ENCODE results near the gene ROR1.

ROR1 gene

GRCh38 chr1:64107632-64108031, 333.8 kb downstream of the ROR1 start:
- DNase-seq: no peak
- ATAC-seq: no peak

GRCh38 chr1:64110924-64111777, 337.3 kb downstream of the ROR1 start:
- DNase-seq: no peak
- ATAC-seq: no peak

DNA sequence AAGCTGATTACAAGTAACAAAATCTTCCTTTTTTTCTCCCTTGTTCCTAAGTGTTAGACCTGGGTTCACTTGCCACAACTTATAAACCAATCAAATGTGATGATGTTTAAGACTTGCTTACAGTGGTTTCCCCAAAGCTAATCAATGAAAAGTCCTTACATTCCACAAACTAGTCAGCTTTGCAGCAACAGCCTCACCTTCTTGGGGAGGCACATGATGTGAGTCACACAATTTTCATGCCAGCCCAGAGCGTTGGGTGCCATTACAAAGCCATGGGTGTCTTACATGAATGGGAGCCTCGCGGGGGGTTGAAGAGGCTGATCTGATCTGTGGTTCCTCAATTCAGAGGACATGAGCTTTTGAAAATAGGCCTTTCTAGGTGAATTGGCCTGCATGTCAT, 338.0 kb downstream of the ROR1 start:
- no peak for DNase-seq
- ATAC-seq: no peak

DNA sequence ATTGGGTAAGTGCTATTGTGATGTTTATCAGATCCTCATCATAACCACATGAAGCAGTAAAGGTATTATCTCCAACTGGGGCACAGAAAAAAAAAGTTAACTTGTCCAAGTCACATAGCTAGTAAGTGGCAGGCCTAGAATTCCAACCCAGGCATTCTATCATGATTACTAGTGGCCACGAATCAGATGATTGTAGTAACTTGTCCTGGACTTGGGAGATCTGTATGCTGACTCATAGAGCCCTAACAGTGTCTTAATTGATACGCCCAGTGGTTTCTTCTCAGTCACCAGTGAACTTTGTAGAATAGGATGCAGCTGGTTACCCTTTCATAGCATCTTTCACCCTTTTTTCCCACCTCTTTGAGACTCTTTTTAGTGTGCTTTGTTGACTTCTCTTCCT, 338.5 kb downstream of the ROR1 start:
- DNase-seq (no peak), ATAC-seq (no peak)

- DNase-seq: no peak
- no peak for ATAC-seq
Observed at GRCh38 chr1:64114012-64114525, 340.3 kb downstream of the ROR1 start.

DNA sequence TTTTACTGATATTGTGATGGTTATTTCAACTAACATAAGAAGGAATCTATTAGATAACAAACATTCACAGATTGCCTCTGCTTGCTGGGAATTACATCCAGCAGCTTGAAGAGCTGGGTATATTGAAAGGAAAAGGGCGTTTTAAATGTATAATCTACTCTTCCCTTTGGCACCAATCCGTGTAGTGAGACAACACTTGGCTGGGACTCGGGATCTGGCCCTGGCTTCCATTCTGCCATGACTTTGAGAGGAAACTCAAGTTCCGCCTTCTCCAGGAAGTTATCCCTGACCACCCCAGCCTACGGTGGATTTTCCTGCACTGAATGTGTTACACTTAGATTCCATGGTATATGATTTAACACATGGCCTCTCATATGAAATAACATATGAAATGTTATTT, 342.7 kb downstream of the ROR1 start:
- DNase-seq: no peak
- ATAC-seq: no peak

DNA sequence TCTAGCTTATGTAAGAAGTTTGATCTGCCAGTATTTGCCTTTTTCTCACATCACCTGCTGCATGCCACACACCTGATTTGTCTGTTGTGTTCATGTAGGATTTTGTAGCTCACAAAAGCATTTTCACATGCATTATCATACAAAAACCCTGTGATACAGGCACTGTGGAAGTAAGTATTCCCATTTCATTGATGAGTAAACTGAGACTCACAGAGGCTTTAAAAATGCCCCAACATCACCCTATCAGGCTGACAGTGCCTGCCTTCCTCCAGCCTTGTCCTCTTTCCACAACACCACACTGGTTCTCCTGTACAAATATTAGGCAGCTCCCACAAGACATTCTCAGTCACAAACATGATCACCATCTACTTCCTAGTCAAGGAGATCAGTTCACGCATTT, 343.7 kb downstream of the ROR1 start:
- ATAC-seq: no peak

DNA sequence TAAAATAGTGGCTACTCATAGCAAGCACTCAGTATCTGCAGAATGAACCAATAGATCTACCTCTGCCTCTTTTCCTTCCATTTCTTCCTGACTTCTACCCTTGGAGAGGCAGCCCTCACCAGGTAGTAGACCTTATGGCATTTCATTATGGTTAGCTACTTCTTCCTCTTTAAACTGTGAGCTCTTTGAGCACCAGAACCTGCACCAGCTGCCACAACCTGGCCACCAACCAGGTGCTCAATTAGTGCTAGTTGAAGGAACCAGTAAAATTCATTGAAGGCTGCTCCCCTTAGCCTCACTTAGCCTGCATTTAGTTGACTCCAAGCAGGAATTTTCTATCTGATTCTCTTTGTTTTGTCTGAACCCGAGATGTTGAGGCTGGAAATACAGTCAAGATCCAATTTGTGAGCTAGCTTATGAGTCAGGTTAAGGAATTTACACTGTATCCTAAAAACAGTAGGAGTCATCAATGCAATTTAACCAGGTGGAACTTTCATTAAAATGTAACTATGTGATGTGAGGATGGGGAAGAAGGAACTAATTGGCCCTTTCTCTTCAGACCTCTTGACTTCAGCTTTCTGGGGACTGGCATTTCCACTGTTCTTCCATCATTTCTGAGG, 348.1 kb downstream of the ROR1 start:
- no peak for DNase-seq
- ATAC-seq: no peak

More for the DNA sequence above, 343.7 kb downstream of the ROR1 start:
- no peak for DNase-seq

- DNase-seq (no peak), ATAC-seq (no peak)
Observed at GRCh38 chr1:64122588-64122987, 348.8 kb downstream of the ROR1 start.

- DNase-seq (no peak), ATAC-seq (no peak)
Observed at GRCh38 chr1:64124704-64125440, 351.1 kb downstream of the ROR1 start.

DNA sequence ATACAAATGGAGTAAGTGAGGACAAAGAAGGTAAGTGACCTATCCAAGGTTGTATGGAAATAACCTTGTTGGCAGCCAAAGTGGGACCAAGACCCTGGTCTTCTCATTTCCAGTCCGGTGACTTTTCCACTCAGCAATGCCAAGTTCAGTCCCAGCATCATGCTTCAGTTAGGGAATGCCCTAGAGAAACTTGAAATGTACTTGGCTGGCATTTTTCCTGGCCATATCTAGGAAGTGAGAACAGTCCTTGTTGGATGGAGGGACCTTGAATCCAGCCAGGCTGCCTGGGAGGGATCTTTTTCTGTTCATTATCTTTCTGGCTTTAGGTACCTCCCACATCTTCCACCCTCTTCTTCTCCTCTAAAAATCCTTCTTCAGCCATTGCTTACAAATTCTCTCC, 352.8 kb downstream of the ROR1 start:
- ATAC-seq (no peak), DNase-seq (no peak)

- DNase-seq: no peak
- no peak for ATAC-seq
Observed at GRCh38 chr1:64127297-64127696, 353.5 kb downstream of the ROR1 start.

DNA sequence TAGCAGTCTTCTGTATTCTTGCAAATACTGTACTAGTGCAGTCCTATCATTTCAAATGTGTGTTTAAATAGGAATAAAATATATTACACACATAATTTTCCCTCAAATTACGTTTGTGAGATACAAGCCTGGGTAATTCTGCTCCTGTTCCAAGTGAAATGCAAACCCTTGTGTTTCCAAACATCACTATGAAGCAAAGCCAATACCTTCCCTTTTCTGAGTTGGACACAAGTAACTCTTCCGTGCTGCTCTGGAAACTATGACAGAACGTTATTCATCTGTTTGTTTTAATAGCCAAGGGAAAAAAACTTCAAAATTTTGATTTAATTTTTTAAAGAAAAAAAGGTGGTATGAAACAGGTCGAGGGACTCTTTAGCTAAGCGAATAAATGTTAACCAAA, 355.9 kb downstream of the ROR1 start:
- no peak for ATAC-seq
- DNase-seq: no peak

GRCh38 chr1:64131155-64131554, 357.3 kb downstream of the ROR1 start:
- ATAC-seq (no peak), DNase-seq (no peak)

GRCh38 chr1:64133036-64133435, 359.2 kb downstream of the ROR1 start:
- ATAC-seq: no peak
- no peak for DNase-seq

DNA sequence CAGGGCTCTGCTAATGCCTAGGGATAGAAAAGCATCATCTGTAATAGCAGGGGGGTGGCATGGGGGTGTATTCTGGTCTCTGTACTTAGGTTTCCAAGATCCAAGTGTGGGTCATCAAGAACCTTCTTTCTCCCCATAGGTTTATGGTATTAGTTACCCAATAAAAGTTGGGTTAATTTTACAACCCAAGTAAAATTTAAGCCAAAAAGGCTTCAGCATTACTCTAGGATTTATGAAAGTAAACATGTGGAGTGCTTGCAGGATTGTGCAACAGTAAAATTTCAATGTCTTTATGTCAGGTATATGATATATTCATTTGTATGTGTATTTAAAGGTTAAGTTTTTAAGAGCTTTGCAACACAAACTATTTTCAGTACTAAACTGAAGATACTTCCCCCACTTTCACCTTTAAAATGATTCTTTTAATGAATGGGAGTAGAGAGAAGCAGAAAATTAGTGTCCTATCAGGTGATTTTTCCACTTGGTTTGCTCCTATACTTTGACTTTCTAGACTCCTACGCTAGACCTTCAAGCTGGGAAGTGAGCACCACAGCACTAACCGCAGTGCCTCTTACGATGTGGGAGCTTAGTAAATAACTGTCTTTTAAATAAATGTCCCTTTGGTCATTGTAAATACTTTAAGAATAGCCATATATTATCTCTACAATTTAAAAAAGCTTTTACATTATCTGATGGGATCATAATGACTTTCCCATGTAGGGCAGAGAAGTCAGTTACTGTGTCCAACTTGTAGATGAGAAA, 361.8 kb downstream of the ROR1 start:
- ATAC-seq (no peak), DNase-seq (no peak)

DNA sequence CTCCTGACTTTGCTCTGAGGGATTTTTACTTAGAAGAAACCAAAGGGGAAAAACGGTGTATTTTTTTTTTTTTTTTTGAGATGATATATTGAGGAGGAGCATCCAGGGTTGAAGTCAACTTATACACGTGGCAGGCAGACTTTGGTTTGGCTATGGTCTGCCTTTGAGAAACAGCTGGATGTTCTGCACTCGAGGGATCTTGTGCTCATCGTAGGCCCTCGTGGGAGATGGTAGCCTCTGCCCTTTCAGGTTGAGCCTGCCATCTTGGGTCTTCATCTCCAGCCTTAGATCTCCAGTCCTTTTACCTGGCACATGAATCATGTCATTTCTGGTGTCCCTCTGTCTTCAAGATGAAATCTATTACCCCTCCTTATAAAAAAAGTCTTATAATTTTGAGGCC, 362.5 kb downstream of the ROR1 start:
- DNase-seq (no peak), ATAC-seq (no peak)

DNA sequence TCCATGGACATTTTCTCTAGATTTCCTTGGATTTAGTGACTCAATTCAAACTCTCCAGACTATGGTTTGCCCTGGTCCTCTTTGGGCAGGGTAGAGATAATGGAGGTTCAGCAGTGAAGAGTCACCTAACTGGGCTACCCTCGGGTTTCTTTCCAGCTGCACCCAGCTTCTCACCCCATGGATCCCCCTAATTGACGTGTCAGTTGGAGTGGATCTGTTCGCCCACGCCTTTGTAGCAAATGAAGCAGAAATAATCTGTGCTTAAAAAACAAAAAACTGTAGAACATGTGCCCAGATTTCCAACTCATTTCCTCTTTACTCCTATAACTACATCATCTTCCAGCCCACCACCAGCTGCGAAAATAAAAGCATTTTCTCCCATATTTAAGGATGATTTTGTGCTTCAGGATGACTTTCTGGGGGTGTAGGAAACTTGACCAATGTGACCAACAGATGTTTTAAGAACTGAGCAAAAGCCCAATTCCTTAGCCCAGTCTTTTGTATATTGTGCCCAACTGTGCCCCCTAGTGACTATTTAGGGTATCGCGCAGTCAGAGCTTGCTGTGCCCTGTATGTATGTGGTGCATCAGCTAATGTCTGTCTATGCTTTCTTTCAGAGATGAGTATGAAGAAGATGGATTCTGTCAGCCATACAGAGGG, 363.1 kb downstream of the ROR1 start:
- ATAC-seq (peak; percentile 63), DNase-seq (peak; percentile 73)

DNA sequence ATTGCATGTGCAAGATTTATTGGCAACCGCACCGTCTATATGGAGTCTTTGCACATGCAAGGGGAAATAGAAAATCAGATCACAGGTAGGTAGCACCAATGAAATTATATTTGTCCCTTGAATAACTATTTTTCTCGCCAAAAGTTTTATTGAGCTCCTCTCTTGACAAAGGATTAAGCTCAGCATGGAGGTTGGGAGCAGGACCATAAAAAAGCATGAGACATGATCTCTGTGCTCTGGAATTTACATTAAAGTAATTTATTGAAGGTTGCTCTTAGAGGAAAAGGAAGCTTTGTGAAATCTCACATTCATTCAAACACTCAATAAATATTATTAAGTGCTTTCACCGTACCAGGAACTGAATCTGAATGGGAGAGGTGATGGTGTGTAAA, 363.6 kb downstream of the ROR1 start:
- no peak for DNase-seq

GRCh38 chr1:64139877-64140276, 366.1 kb downstream of the ROR1 start:
- ATAC-seq (no peak), DNase-seq (no peak)

More for the DNA sequence above, 363.6 kb downstream of the ROR1 start:
- no peak for ATAC-seq

- no peak for ATAC-seq
- DNase-seq: no peak
Observed at GRCh38 chr1:64140596-64140995, 366.8 kb downstream of the ROR1 start.

Measured in stimulated activated naive CD8-positive, alpha-beta T cell treated with anti-CD3 and anti-CD28 coated beads, Interleukin-15, Interleukin-2, amounts not matched to agents 100 U/mL and 50 U/mL, for 24 hours (primary cell).